ENCODE data around the gene TRIM32.
A peak's percentile ranks its signal among the peaks of the same experiment; 100 is the strongest.
"Not testable (repeated sequence)": the region's sequence is repeated elsewhere in the genome, so short reads cannot be mapped to it uniquely, and the experiment has no call there.

TRIM32 gene

GRCh38 chr9:116683535-116683934, 3.6 kb upstream of the TRIM32 start:
- no peak for DNase-seq

- DNase-seq: no peak
These were observed 1.9 kb upstream of the TRIM32 start for GRCh38 chr9:116685166-116685565.

GRCh38 chr9:116686135-116686534, 970 bp upstream of the TRIM32 start:
- DNase-seq: no peak

GRCh38 chr9:116686693-116687073, 422 bp upstream of the TRIM32 start:
- no peak for DNase-seq

- DNase-seq: peak in 1 of 2 experiments; percentile 42
These were observed 640 bp downstream of the TRIM32 start for GRCh38 chr9:116687754-116688135.

- no peak for DNase-seq
These were observed 1.8 kb downstream of the TRIM32 start for GRCh38 chr9:116688806-116689485.

- no peak for DNase-seq
These were observed 2.5 kb downstream of the TRIM32 start for GRCh38 chr9:116689486-116690032.

- not testable (repeated sequence) for DNase-seq
These were observed 3.7 kb downstream of the TRIM32 start for GRCh38 chr9:116690805-116691204.

- DNase-seq: no peak
These were observed 4.5 kb downstream of the TRIM32 start for GRCh38 chr9:116691607-116692006.

GRCh38 chr9:116692616-116693015, 5.5 kb downstream of the TRIM32 start:
- DNase-seq: no peak

- no peak for DNase-seq
These were observed 6.2 kb downstream of the TRIM32 start for GRCh38 chr9:116693233-116693731.

GRCh38 chr9:116694785-116695291, 7.7 kb downstream of the TRIM32 start:
- DNase-seq: no peak

- DNase-seq: no peak
These were observed 8.3 kb downstream of the TRIM32 start for GRCh38 chr9:116695438-116695837.

- DNase-seq: no peak
These were observed 10.3 kb downstream of the TRIM32 start for GRCh38 chr9:116697362-116697761.

GRCh38 chr9:116697887-116698286, 10.8 kb downstream of the TRIM32 start:
- DNase-seq: no peak

GRCh38 chr9:116700279-116700678, 13.2 kb downstream of the TRIM32 start:
- DNase-seq: no peak

GRCh38 chr9:116700882-116701865, 14.1 kb downstream of the TRIM32 start:
- no peak for DNase-seq

GRCh38 chr9:116701940-116702642, 15.0 kb downstream of the TRIM32 start:
- DNase-seq: no peak

GRCh38 chr9:116703634-116704033, 16.5 kb downstream of the TRIM32 start:
- no peak for DNase-seq

- DNase-seq: no peak
These were observed 17.4 kb downstream of the TRIM32 start for GRCh38 chr9:116704470-116704869.

- DNase-seq: no peak
These were observed 18.4 kb downstream of the TRIM32 start for GRCh38 chr9:116705531-116705930.
